HepG2 (cell line): ENCODE measurements around the gene ENTPD6. TPM values are rescaled to one million over a fixed set of nuclear protein-coding genes. Genes with fewer than 3 reads are reported as not detected.

Experiments used
- DR1 ChIP-seq: sonication (generic); formaldehyde crosslinking; IDR thresholded peaks from 2 replicates; pipeline ENCODE4 v1.8.0; 2021; ENCODE audit warnings: mild to moderate bottlenecking, missing genetic modification reagents, inconsistent platforms
- FOXJ3 ChIP-seq: sonication (generic); formaldehyde crosslinking; IDR thresholded peaks from 2 replicates; pipeline ENCODE4 v1.4.0; 2020; ENCODE audit warnings: missing genetic modification reagents, mild to moderate bottlenecking, borderline replicate concordance
- HMG20B ChIP-seq: conservative IDR thresholded peaks from 2 replicates; pipeline ENCODE4 v1.6.1; 2016; ENCODE audit warnings: missing genetic modification reagents, missing compliant biosample characterization
- LRRFIP1 ChIP-seq: sonication (generic); formaldehyde crosslinking; conservative IDR thresholded peaks from 2 replicates; pipeline ENCODE4 v1.4.0; 2020; ENCODE audit warnings: missing genetic modification reagents
- U2AF2 ChIP-seq: fragments of 200-400 bp; formaldehyde crosslinking; IDR thresholded peaks from 2 replicates; pipeline ENCODE4 v1.6.1; 2017; ENCODE audit warnings: low read depth, mild to moderate bottlenecking, low read length
- ZNF687 ChIP-seq: sonication (generic); formaldehyde crosslinking; IDR thresholded peaks from 2 replicates; pipeline ENCODE4 v1.5.1; 2020; ENCODE audit warnings: mild to moderate bottlenecking, missing genetic modification reagents, moderate library complexity
- polyA plus RNA-seq, 8 experiments: library from polyadenylated mRNA; depleted of rRNA in 3 of 8; stranded (reverse) in 7 of 8; unstranded in 1 of 8; fragments of >200 nt; fragmentation: Illumina TruSeq in 4 of 8; extraction: Trizol in 4 of 8; gene quantifications; 2 replicates each; pipeline versions ENCODE4 v1.2.1 to v1.2.3, GENCODE V29; 2011 to 2016; ENCODE audit warnings: low read depth in 4 of 8, missing spikeins in 1 of 8, mixed read lengths in 1 of 8; ENCODE audit not compliant: insufficient read depth in 1 of 8
- total RNA-seq, 5 experiments: library from RNA; depleted of rRNA; stranded (reverse); fragments of >200 nt; fragmentation: Illumina TruSeq; extraction: Trizol; gene quantifications; 2 replicates each; pipeline ENCODE4 v1.2.3, GENCODE V29; 2016; ENCODE audit warnings: low read depth in 1 of 5

ENTPD6 gene
- total and polyA plus RNA-seq, 2 of the 13 experiments (the other 11 are each of a cell fraction or from before 2014, with no cell fraction given): 164 to 172 TPM

DNA sequence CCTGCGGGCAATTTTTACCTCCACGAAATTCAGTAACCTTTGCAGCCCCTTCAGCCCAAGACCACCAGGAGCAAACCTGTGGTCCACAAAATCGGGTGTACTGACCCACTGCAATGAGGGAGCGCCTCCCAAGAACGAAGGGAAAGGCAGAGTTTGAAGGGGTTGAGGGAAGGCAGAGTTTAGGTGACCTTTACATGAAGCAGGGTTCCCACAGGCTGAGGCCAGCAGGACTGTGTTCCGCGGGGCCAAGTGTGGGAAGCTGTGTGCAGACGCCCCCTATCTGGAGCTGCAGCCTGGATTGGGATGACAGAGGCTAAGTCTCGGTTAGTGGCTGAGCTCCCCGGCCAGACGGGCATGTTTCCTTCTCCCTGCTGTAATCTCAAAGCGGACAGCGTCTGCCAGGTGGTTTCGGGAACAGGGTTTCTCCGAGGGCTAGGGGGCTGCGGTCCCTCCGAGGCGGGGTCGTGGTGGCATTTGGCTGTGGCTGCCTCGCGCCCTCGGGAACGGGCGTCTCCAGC, 51.5 kb downstream of the ENTPD6 start (continued):
- TF ChIP-seq LRRFIP1 (CRISPR knock-in tag) (no peak), FOXJ3 (CRISPR knock-in tag) (peak; percentile 46; the same call in 1 of the 2 replicates), HMG20B (CRISPR knock-in tag) (no peak), DR1 (no peak; the same call in 1 of the 2 replicates), ZNF687 (no peak; the same call in 1 of the 2 replicates), U2AF2 (0 out of 2 replicates have a peak, but pooled peaks have one; percentile 51)
